Stimulated activated CD4-positive, alpha-beta T cell treated with anti-CD3 and anti-CD28 coated beads, TNF-alpha, amount 100 ng/mL, for 4 hours (primary cell): Measurements from ENCODE around the gene STK11.

Experiments used
- DNase-seq, 3 experiments: peaks; one replicate each; pipeline ENCODE4 v3.0.0-alpha.2; 2020; ENCODE audit warnings: low read depth in 3 of 3

Gene STK11

DNA sequence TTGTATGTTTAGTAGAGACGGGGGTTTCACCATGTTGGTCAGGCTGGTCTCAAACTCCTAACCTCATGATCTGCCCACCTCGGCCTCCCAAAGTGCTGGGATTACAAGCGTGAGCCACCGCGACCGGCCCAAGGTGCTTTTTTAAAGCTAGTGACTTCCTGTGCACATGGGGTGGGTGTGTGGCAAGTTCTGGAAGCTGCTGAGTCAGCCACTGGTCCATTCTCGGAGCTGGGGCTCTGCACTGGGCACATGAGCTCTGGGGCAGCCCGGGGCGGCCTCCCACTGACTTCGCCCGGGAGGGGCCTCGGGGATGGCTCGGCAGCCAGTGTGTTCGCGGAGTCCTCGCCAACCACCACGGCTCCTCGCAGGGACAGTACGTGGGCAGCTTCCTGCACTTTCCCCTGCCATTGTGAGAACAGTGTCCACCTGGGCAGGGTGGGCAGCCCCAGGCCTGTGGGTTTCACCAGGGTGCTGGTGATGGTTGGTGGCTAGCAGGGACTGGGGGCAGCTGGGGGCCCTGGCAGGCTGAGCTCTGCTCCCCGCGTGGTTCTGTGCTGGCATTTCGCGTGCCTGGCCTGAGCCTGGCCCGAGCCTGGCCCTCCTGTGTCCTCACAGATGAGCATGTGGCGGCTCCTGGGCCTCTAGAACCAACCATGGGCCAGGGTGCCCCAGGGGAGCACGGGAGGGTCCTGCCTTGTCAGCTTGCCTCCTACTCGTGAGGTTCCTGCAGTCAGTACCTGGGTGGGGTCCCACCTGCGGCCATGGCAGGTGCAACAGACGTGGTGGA is 20.1 kb downstream of the STK11 start:
- DNase-seq, result no peak

DNA sequence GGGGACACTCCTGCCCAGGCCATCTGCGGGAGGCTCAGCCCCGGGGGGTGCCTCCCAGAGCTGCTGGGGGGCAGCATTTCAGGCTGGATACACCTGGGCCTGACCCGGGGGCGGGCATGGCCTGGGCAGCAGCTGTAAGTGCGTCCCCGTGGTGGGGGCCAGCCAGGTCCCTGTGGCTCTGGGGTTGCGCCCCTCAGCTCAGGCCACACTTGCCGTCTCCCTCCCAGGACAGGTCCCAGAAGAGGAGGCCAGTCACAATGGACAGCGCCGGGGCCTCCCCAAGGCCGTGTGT is 20.6 kb downstream of the STK11 start:
- DNase-seq, result no peak

DNA sequence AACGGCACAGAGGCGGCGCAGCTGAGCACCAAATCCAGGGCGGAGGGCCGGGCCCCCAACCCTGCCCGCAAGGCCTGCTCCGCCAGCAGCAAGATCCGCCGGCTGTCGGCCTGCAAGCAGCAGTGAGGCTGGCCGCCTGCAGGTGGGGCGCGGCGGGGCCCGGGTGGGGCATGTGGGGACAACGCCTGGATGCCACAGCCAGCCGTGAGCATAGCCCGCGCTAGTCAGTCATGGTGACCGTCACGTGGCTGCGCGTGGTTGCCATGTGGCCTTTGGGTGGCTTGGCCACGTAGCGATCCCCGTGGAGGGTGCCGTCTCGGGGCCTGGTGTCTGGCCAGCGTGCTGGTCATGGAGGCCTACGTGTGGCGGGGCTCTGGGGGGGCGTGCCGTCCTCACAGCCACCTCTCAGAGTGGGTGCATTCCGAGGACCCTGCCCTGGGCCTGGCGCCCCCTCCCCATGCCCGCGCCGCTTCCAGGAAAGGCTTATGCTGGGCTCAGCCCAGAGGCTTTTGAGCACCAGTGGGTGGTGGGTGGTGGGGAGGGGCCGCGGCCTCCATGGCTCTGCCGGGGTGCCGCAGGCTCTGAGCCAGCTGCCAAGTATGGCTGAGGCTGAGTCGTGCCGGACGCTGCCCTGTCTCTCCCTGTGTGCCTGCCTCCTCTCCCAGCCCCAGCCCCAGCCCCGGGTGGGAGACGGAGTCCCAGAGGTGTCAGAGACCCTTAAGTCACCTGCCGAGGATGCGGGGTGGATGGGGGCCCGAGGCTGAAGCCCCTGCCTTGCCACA is 21.1 kb downstream of the STK11 start:
- no peak for DNase-seq

DNA sequence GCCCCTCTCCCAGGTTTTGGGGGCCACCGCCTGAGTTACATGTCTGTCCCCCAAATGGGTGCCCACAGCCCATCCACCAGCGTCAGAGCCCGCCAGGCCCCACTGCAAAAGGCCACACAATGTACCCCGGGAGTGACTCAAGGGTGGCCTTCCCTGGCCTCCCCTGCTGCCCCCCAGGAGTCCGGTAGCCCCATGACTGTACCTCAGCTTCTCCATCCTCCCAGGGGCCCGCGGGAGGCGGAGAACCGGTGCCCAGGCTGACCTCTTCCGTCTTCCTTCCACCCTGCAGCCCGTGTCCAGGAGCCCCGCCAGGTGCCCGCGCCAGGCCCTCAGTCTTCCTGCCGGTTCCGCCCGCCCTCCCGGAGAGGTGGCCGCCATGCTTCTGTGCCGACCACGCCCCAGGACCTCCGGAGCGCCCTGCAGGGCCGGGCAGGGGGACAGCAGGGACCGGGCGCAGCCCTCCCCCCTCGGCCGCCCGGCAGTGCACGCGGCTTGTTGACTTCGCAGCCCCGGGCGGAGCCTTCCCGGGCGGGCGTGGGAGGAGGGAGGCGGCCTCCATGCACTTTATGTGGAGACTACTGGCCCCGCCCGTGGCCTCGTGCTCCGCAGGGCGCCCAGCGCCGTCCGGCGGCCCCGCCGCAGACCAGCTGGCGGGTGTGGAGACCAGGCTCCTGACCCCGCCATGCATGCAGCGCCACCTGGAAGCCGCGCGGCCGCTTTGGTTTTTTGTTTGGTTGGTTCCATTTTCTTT is 21.9 kb downstream of the STK11 start:
- DNase-seq, result no peak

DNA sequence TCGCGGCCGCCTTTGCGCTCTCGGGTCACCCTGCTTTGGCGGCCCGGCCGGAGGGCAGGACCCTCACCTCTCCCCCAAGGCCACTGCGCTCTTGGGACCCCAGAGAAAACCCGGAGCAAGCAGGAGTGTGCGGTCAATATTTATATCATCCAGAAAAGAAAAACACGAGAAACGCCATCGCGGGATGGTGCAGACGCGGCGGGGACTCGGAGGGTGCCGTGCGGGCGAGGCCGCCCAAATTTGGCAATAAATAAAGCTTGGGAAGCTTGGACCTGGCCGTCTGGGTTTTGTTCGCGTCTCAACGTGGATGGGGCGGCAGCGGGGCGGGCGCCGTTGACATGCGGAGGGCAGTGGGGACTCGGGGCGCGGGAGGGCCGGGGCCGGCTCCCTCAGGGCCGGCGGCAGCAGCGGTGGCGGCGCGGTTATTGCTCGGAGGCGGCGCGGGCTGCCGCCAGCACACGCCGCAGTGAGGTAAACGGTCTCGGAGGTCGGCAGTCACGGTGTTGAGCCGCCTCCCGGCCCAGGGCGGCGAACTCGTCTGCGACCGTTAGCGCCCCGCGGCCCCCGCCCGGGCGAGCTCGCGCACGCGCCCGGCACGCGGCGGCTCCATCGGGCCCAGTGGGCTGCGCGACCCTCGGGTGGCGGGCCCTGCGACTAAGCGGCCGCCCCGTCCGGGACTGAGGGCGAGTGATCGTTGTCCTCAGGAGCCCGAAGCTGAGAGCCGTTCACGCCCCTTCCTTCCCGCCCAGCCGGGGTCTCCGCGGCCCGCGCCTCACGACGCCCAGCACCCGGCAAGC is 22.8 kb downstream of the STK11 start:
- DNase-seq, result no peak

DNA sequence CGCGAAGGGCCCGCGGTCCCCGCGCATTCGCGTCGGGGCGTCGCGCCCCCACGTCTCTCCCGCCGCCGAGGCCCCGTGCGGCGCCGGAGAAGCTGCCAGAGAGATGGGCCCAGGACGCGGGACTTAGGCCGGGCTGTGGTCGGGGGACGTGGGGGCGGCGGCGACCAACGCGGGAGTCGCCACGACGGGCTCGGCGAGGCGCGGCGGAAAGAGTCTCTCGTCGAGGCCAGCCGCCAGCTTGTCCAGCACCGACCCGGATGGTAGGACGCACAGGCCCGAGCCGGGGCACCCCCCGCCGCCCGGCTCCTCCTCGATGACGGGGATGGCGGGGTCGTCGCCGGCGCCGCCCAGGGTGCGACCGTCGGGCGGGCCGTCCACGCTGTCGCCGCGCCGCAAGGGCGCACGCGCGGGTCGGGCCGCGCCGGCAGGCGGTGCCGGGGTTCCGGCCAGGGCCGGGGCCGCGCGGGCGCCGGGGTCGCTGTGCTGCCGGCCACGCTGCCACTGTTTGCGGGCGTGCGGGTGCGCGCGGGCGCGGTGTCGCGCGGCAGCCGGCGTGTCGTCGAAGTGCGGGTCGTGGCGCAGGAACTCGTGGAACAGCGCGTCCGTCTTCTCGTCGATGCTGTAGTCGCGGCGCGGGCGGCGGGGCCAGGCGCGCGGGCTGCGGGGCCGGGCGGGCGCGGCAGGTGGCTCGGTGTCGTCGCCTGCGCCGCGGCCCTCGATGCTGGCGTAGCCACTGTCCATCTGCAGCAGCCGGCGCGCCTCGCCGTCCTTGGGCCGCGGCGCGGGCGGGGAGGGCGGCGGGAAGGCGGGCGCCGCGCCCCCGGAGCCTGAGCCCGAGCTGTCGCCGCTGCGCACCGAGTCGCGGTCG is 23.7 kb downstream of the STK11 start:
- no peak for DNase-seq

DNA sequence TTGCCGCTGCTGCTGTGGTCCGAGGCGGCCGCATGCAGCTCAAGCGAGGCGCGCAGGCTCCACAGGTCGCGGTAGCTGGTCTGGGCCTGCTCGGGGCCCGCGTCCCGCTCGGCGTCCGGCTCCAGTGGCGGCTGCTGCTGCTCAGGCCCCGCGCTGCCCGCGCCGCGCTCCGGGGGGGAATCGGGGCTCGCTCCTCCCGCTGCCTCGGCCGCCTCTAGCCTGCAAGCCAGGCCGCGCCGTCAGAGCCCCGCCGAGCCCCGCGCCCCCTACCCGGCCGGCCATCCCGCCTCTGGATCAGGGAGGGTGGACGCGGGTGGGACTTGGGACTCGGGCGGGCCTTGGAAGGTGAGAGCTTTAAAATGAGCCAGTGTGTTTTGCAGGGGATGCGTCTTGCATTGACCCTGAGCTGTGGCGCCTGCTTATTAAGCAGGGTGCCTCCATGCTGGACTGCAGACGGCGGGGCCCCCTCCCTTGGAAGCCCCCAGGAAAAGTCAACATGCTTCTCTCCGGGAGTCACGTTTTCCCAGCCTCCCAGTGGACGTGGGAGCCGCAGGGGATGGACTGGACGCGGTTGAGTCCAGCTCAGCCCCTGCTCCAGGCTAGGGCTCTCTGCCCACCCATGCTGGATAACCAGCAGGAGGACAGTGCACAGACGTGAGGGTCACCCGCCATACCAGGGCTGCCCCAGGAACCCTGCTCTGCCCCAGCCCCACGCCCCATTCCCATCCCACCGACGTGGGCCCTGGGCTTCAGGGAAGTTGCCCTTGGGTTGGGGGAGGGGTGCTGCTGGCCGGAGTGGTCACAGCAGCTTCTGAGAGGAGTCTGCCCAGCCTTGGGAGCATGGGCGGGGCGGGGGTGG is 24.6 kb downstream of the STK11 start:
- DNase-seq, result no peak

DNA sequence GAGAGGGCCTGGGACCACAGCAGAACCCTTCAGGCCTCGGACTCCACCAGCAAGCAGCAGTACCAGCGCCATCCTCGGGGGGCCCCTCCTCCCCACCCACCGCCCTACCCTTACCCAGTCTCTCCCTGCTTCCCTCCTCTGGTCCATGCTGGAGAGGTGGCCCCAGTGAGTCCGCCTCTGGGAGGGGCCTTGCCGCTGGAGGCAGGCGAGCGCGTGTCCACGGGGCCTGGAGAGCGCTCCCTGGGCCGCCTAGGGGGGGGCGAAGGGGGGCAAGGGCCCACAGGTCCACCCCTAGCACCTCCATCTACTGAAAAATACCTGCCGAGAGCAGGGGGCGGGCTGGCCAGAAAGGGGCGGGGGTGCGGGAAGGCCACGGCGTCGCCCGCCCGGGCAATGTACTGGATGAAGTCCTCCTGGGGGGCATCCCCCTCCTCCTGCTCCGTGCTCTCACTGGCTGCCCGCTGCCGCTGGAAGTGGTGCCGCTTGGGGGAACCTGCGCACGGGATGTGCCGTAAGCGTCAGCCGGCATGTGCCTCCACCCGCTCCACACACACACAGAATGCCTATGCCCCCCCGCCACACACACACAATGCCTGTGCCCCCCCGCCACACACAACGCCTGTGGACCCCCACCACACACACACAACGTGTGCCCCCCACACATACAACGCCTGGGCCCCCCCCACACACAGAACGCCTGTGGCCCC is 25.4 kb downstream of the STK11 start:
- DNase-seq, result no peak

DNA sequence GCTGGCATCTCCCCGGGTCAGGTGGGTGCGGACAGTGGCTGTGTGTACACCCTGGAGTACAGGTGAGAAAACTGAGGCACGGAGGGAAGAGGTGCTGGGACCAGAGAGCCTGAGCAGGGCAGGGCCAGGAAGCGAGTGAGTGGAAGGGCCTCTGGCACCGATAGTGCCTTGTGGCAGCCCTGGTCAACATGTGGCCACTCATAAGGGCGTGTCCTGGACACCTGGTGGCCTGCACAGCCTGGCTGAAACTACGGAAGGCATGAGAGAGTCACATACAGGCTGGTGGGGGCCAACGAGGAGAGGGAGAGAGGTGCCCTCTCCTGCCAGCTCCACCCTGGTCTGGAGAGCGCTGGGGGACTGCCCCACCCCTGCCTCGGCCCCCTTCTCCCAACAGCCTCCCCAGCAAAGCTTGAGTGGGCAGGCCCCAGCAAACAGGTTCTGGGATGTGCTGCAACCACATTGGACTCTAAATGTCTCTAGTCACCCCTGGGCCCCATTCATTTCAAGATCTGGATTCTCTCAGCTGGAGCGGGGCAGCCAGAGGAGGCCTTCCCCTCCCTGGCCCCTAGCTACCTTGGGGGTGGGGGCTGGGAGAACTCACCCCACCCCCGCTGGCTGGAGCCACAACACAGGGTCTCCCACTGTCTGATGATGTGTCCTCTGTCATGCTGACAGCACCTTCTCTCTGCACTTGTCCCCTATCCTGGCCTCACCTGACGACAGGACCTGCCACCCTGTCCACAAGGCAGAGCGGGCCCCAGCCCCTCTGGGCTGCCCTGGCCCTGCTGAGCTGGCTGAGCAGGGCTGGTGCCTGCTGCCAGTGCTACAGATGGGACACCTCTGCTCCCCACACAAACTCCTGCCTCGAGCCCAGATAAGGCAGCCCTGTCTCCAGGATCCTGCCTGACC is 26.4 kb downstream of the STK11 start:
- DNase-seq, result no peak

DNA sequence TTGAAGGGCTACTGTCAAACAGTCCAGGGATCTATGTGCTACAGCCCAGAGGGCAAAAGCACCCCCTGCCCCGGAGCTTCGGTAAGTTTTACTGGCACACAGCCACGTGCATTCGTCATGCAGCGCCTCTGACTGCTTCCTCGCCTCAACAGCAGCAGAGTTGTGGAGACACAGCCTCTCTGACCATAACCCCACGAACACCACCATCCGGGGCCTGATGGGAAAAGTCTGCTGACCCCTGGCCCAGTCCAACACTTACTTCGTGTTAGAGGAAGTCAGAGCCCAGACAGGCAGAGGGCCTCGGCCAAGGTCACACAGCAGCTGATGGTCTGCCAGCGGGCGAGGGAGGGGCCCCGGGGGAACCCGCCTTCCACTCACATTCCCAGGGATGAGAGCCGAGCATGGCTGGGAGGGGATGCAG is 27.1 kb downstream of the STK11 start:
- no peak for DNase-seq

DNA sequence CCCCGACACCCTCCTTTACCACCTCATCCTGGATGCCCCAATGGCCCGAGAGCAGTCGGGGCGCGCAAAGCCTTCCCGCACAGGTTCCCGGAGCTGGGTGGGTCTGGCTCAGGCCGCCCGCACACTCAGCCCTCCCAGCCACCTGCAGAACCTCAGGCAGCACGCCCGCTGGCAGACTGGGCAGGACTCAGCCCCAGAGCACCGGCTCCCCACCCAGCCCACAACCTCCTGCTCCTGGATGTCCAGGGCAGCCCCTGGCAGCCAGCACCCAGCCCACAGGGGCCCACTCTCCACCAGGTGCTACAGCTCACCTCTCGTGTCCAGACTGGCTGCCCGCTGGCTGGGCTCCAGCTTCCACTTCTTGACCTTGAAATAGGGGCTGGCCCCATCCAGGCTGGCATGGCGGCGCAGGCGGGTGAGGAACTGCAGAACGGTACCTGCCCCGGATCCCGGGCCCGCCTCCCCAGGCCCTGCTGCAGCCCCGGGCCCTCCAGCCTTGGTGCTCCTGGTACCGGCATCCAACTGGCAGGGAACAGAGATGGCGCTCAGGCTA is 27.6 kb downstream of the STK11 start:
- DNase-seq, result no peak

DNA sequence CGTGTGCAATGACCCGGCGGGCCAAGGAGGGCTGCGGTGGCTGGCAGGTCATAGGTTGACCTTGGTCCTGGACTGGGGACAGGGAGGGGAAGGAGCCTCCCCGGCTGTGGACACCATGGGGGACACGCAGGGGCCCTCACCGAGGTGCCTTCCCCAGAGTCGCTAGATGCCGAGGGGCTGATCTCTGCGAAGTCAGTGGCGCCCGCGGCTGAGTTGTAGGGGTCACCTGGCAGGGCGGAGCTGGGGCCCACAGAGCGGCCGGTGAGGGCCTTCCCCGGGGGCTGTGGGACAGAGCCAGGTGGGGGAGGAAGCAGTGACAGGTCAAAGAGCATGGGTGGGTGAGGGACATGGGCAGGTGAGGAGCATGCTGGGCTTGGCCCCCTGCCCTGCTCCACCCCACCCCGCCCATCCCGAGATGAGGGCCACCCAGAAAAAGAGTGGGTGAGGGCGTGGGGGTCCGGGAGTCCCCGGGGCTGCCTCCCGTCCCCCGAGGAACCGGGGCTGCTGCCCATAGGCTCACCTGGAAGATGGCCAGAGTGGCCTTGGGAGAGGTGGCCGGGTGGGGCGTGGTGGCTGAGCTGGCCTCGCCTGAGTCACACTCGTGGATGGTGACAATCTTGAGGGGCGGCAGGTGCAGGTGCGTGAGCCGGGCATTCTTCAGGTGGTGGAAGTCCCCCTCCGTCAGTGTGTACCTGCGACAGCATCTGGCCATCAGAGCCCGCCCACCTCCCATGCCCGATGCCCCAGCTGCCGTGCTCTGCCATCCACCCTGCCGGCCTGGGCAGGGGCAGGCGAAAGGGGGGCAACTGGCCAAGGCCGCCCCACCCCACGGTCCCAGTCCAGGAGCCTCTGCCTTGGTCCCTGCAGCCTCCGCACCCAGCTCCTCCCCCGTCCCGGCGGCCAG is 28.7 kb downstream of the STK11 start:
- no peak for DNase-seq

DNA sequence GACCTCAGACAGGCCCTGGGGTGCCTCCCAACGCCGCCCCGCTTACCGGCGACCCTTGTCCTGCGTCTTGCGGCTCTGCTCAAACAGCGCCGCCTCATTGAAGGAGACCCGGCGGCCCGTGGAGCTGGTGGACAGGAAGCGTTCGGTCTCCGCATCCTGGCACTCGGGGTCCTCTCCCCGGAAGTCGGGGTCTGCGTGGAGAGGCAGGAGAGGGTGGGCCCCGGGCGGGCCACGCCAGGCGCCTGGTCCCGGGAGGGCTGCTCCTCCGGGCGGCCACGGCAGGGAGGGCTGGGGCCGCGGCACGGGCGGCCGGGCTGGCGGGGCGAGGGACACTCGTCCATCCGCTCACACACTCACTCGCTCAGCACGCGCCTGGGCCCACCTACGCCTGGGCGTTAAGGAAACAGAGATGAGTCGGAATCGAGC is 29.4 kb downstream of the STK11 start:
- no peak for DNase-seq

DNA sequence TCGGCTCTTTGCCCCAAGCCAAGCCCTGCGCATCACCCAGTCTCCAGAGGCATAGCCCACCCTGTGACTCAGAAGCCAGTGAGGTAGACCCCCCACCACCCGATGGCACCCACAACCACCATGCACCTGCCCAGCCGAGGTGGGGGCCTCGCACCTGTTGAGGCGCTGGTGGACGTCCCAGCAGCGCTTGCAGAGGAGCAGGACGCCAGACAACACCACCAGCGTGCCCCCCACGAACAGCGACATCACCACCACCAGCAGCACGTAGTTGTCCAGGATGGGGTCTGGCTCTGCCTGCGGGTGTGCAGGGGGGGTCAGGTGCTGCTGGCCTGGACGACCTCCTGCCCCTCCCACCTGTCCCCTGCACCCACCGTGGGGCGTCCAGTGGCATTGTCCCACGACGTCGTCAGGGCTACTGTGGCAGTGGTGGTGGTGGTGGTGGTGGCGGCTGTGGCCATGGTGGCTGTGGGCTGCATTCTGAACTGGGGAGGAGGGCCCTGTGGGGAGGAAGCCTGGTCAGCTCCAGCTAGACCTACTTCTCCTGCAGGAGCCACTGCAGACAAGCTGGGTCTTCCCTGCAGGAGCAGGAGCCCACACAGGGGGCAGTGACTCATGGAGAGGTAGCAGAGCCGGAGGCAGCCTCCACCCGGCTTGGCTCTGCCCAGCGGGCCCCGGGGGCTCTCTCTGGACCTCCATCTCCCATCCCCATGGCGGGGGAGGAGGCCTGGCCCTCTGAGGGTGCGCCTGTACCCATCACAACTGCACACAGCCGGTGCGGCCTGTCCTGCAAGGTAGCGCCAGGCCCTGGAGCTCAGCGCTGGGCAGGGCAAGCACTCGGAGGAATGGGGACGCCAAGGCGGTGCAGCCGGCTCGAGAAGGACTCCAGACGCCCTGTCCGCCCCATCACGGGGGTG is 30.3 kb downstream of the STK11 start:
- DNase-seq, result no peak

DNA sequence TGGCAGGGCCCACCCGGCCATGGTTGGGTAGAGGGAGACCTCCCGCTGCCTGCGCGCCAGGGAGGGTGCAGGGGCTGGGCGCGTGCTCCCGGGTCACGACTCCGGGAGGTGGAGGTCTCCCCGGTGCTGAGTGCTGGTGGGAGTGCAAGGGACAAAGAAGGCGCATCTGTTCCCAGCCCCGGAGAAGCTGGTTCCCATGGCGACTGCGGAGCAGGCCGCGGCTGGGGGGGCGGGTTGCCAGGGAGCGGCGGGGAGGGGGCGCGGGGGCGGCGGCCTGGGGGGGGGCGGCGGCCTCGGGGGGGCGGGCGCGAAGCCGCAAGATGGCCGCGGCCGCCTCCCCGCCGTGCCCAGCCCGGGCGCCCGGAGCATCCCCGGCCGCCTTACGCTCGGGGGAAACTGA is 31.0 kb downstream of the STK11 start:
- DNase-seq, result no peak
